HCT116 (cell line): ENCODE data around the gene ETS1. TPM values are rescaled to one million over a fixed set of nuclear protein-coding genes. Genes with fewer than 3 reads are reported as not detected.

Experiments used
- ATAC-seq: fragments of 200-7000 bp; cut with Tn5 transposase; 2 replicates; pipeline ENCODE4 v1.9.1; 2020; ENCODE audit warnings: mild to moderate bottlenecking, moderate library complexity
- BruUV-seq: library from RNA; stranded (reverse); fragments of 400-500 nt; replicated peaks from 2 replicates; lab custom pipeline; 2021; lab: Mats Ljungman, UMichigan
- CTCF ChIA-PET: fragments of 300-600 bp; sonication (Branson Sonifier 250); formaldehyde crosslinking; loops from one replicate; lab custom pipeline; 2021; ENCODE audit warnings: antibody characterized with exemption; lab: Charles Lee
- POLR2A ChIA-PET: fragments of 300-600, 350-600 bp; sonication (Branson Sonifier 250); formaldehyde crosslinking; loops from one replicate; lab custom pipeline; 2021; ENCODE audit warnings: antibody characterized with exemption; lab: Charles Lee
- RAD21 ChIA-PET, 2 experiments: fragments of 300-600 bp; sonication (Branson Sonifier 250); formaldehyde crosslinking; loops; one replicate each; lab custom pipeline; 2023; ENCODE audit warnings: low total read pairs in 2 of 2; ENCODE audit not compliant: uncharacterized antibody in 2 of 2, unreplicated experiment in 2 of 2, low non-redundant PET in 1 of 2; lab: Charles Lee
- DNase-seq: peaks from one replicate; pipeline ENCODE4 v3.0.0-alpha.2; 2010; ENCODE audit warnings: low read depth, low spot score
- H2AFZ ChIP-seq: fragments of 200-600 bp; shearing (Covaris generic), sonication (generic); 2 replicates; pipeline ENCODE4 v1.6.1; 2017; ENCODE audit warnings: low read depth, mixed run types, mixed read lengths, antibody characterized with exemption, low read length; ENCODE audit not compliant: poor library complexity, severe bottlenecking
- H3K27ac ChIP-seq: 2 replicates; pipeline ENCODE4 v1.5.1; 2012; ENCODE audit warnings: low read depth, low read length
- H3K27me3 ChIP-seq: fragments of 200-600 bp; sonication (generic); 2 replicates; pipeline ENCODE4 v1.6.1; 2016; ENCODE audit warnings: mixed run types, low read length, mixed read lengths; ENCODE audit not compliant: insufficient read depth
- H3K36me3 ChIP-seq, 2 experiments: fragments of 200-500 bp in 1 of 2; fragments of 200-600 bp in 1 of 2; sonication (Bioruptor generic) in 1 of 2; sonication (generic) in 1 of 2; 2 replicates each; pipeline versions ENCODE4 v1.5.1 to v1.6.1; 2014 to 2016; ENCODE audit warnings: low read length in 2 of 2, inconsistent platforms in 1 of 2, mixed read lengths in 1 of 2, mixed run types in 1 of 2; ENCODE audit not compliant: insufficient read depth in 2 of 2, control insufficient read depth in 1 of 2
- H3K4me1 ChIP-seq, 2 experiments: fragments of 200-600 bp in 1 of 2; sonication (generic) in 1 of 2; 2 replicates each; pipeline versions ENCODE4 v1.5.1 to v1.6.1; 2012 to 2017; ENCODE audit warnings: low read length in 2 of 2, inconsistent platforms in 1 of 2, mild to moderate bottlenecking in 1 of 2, mixed read lengths in 1 of 2, mixed run types in 1 of 2, moderate library complexity in 1 of 2; ENCODE audit not compliant: insufficient read depth in 2 of 2, control insufficient read depth in 1 of 2
- H3K4me2 ChIP-seq: fragments of 200-600 bp; sonication (generic); 2 replicates; pipeline ENCODE4 v1.6.1; 2017; ENCODE audit warnings: mixed run types, low read length, mixed read lengths
- H3K4me3 ChIP-seq, 2 experiments: fragments of 200-600 bp in 1 of 2; sonication (generic) in 1 of 2; replicated peaks in 1 of 2; 2 replicates each; pipeline ENCODE4 v1.5.1; 2011 to 2016; ENCODE audit warnings: low read length in 2 of 2, control low read depth in 1 of 2, low read depth in 1 of 2, mild to moderate bottlenecking in 1 of 2, mixed read lengths in 1 of 2, mixed run types in 1 of 2
- H3K79me2 ChIP-seq: fragments of 200-600 bp; sonication (generic); 2 replicates; pipeline ENCODE4 v1.6.1; 2017; ENCODE audit warnings: mild to moderate bottlenecking, mixed run types, low read length, moderate library complexity, mixed read lengths; ENCODE audit not compliant: insufficient read depth
- H3K9ac ChIP-seq: fragments of 200-600 bp; sonication (generic); 2 replicates; pipeline ENCODE4 v1.6.1; 2016; ENCODE audit warnings: low read length, mixed read lengths
- H3K9me2 ChIP-seq: fragments of 200-600 bp; sonication (generic), shearing (Covaris generic); 2 replicates; pipeline ENCODE4 v1.6.1; 2017; ENCODE audit warnings: mixed run types, mild to moderate bottlenecking, moderate library complexity; ENCODE audit not compliant: insufficient read depth
- H3K9me3 ChIP-seq, 2 experiments: fragments of 200-500 bp in 1 of 2; fragments of 200-600 bp in 1 of 2; sonication (Bioruptor generic) in 1 of 2; sonication (generic) in 1 of 2; 2 replicates each; pipeline ENCODE4 v1.6.1; 2014 to 2017; ENCODE audit warnings: low read length in 2 of 2, mixed read lengths in 2 of 2, inconsistent platforms in 1 of 2, low read depth in 1 of 2, mild to moderate bottlenecking in 1 of 2, mixed run types in 1 of 2, moderate library complexity in 1 of 2; ENCODE audit not compliant: control insufficient read depth in 1 of 2, insufficient read depth in 1 of 2
- H4K20me1 ChIP-seq: fragments of 200-600 bp; sonication (generic), shearing (Covaris generic); 2 replicates; pipeline ENCODE4 v1.6.1; 2017; ENCODE audit warnings: mixed run types, mild to moderate bottlenecking, moderate library complexity; ENCODE audit not compliant: insufficient read depth
- CTCF ChIP-seq, 3 experiments: fragments of 200-600 bp in 1 of 3; sonication (generic) in 1 of 3; IDR thresholded peaks in 2 of 3; conservative IDR thresholded peaks in 1 of 3; 2 replicates each; pipeline ENCODE4 v1.5.1; 2012 to 2017; ENCODE audit warnings: low read depth in 2 of 3, low read length in 2 of 3, antibody characterized with exemption in 1 of 3, borderline replicate concordance in 1 of 3, control low read depth in 1 of 3, mild to moderate bottlenecking in 1 of 3, mixed read lengths in 1 of 3, mixed run types in 1 of 3, moderate library complexity in 1 of 3; ENCODE audit not compliant: insufficient read depth in 1 of 3
- EGR1 ChIP-seq: IDR thresholded peaks from 2 replicates; pipeline ENCODE4 v1.6.1; 2012; ENCODE audit warnings: low read depth
- JUND ChIP-seq: IDR thresholded peaks from 2 replicates; pipeline ENCODE4 v1.6.1; 2012
- RAD21 ChIP-seq: IDR thresholded peaks from 2 replicates; pipeline ENCODE4 v1.6.1; 2012; ENCODE audit warnings: low read depth, mild to moderate bottlenecking
- SIN3A ChIP-seq: IDR thresholded peaks from 2 replicates; pipeline ENCODE4 v1.6.1; 2012; ENCODE audit warnings: low read depth
- SP1 ChIP-seq: IDR thresholded peaks from 2 replicates; pipeline ENCODE4 v1.6.1; 2012; ENCODE audit warnings: low read depth
- ZFX ChIP-seq: fragments of 450-650 bp; IDR thresholded peaks from 2 replicates; pipeline ENCODE4 v1.6.1; 2017
- ZNF274 ChIP-seq: fragments of 200-500 bp; sonication (Bioruptor generic); IDR thresholded peaks from 2 replicates; pipeline ENCODE4 v1.6.1; 2014; ENCODE audit warnings: mild to moderate bottlenecking, low read depth, low read length, inconsistent platforms
- intact Hi-C: fragments of 100-400 bp; cut with micrococcal nuclease; formaldehyde crosslinking; loops from 2 replicates; pipeline ENCODE4 v1.10.0; 2022
- total RNA-seq: library from RNA; stranded (reverse); gene quantifications from one replicate; pipeline ENCODE4 v1.2.1, GENCODE V29; 2021; ENCODE audit not compliant: unreplicated experiment
- TF ChIP-seq, protein P1 (sequence below): IDR thresholded peaks from 2 replicates; pipeline ENCODE4 v1.6.1; 2011; ENCODE audit warnings: mild to moderate bottlenecking, low read length, moderate library complexity; ENCODE audit not compliant: insufficient replicate concordance; ENCODE audit errors: extremely low read depth

ETS1 gene
- total RNA-seq, 1 experiment from 2014 or later, result 9.2 TPM

GRCh38 chr11:128524172-128524571, 63.2 kb downstream of the ETS1 start:
- no peaks in the 10 kb centered on the region for H4K20me1 ChIP-seq
- ChIA-PET RAD21 (no interaction called here), CTCF (no interaction called here), POLR2A (no interaction called here)
- H3K36me3 ChIP-seq, result no peaks in the 10 kb centered on the region
- no peaks in the 10 kb centered on the region for H3K27me3 ChIP-seq
- ATAC-seq, result no peak
- H3K79me2 ChIP-seq, result peaks cover 4% of the 10 kb centered on the region; the same call in 1 of the 2 replicates
- intact Hi-C loops, result loop anchor here (5.0 kb wide), 1 partner anchor 77 kb away; no protein-coding TSS in a partner anchor
- H3K9ac ChIP-seq, result no peak overlapping the region
- no peak overlapping the region for H3K27ac ChIP-seq
- peak overlapping the region; percentile 77 for H2AFZ ChIP-seq
- TF ChIP-seq CTCF (IDR thresholded peaks at IDR 0.05 in 2 of 3, conservative IDR thresholded peaks at IDR 0.05 in 1 of 3; ENCODE audit: borderline replicate concordance in 1 of 3, insufficient read depth in 1 of 3, low read depth in 2 of 3, low read length in 2 of 3) (no peak), RAD21 (no peak), SIN3A (no peak), ZNF274 (no peak), JUND (no peak), SP1 (no peak), EGR1 (no peak), ZFX (no peak)
- TF ChIP-seq, protein P1, sequence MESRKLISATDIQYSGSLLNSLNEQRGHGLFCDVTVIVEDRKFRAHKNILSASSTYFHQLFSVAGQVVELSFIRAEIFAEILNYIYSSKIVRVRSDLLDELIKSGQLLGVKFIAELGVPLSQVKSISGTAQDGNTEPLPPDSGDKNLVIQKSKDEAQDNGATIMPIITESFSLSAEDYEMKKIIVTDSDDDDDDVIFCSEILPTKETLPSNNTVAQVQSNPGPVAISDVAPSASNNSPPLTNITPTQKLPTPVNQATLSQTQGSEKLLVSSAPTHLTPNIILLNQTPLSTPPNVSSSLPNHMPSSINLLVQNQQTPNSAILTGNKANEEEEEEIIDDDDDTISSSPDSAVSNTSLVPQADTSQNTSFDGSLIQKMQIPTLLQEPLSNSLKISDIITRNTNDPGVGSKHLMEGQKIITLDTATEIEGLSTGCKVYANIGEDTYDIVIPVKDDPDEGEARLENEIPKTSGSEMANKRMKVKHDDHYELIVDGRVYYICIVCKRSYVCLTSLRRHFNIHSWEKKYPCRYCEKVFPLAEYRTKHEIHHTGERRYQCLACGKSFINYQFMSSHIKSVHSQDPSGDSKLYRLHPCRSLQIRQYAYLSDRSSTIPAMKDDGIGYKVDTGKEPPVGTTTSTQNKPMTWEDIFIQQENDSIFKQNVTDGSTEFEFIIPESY, result no peak
- H3K4me3 ChIP-seq, result no peak overlapping the region
- DNase-seq, result no peak
- no peak overlapping the region for H3K4me2 ChIP-seq
- BruUV-seq, result no TSS peak
- H3K9me2 ChIP-seq, result no peaks in the 10 kb centered on the region
- H3K4me1 ChIP-seq, result peaks cover 5 to 43% of the 10 kb centered on the region in 2 experiments; a peak in 3 of 4 replicates
- H3K9me3 ChIP-seq, result no peaks in the 10 kb centered on the region
